HepG2 (cell line): Measurements from ENCODE around the gene CPED1. TPM values are rescaled to one million over a fixed set of nuclear protein-coding genes. Genes with fewer than 3 reads are reported as not detected.

ENCODE experiments used
- ATAC-seq: fragments of 200-7000 bp; cut with Tn5 transposase; 3 replicates; pipeline ENCODE4 v1.9.1; 2020; ENCODE audit warnings: mild to moderate bottlenecking, moderate library complexity
- BruUV-seq: library from RNA; stranded (reverse); fragments of 400-500 nt; replicated peaks from 2 replicates; lab custom pipeline; 2021; lab: Mats Ljungman, UMichigan
- CTCF ChIA-PET: fragments of 300-600 bp; formaldehyde crosslinking; extraction: SDS; loops from one replicate; lab custom pipeline; 2021; ENCODE audit warnings: low total read pairs, inconsistent platforms, low intra/inter-chr PET ratio; lab: Yijun Ruan, JAX
- POLR2A ChIA-PET: fragments of 350-600 bp; sonication (Branson Sonifier 250); formaldehyde crosslinking; loops from one replicate; lab custom pipeline; 2020; ENCODE audit warnings: antibody characterized with exemption, inconsistent platforms; lab: Yijun Ruan, JAX
- DNase-seq: peaks from one replicate; pipeline ENCODE4 v3.0.0-alpha.2; 2015; ENCODE audit warnings: low spot score
- FAIRE-seq: peaks from 3 replicates; lab custom pipeline; 2011; peaks lifted over from hg19 to GRCh38; lab: Jason Lieb, UNC
- H2AFZ ChIP-seq: one replicate; pipeline ENCODE4 v1.6.1; 2011; ENCODE audit warnings: low read length, inconsistent platforms
- H3K27ac ChIP-seq: fragments of 300-600 bp; 3 replicates; pipeline ENCODE4 v1.8.0; 2011; ENCODE audit warnings: mixed run types, mild to moderate bottlenecking, mixed read lengths, low read length, inconsistent platforms; ENCODE audit not compliant: insufficient read depth; ENCODE audit errors: extremely low read length
- H3K27me3 ChIP-seq, 2 experiments: fragments of 200-600 bp in 1 of 2; 2 replicates in 1 of 2; 3 replicates in 1 of 2; pipeline versions ENCODE4 v1.6.0 to v1.8.0; 2011; ENCODE audit warnings: low read length in 2 of 2, mild to moderate bottlenecking in 2 of 2, moderate library complexity in 2 of 2, inconsistent platforms in 1 of 2; ENCODE audit not compliant: insufficient read depth in 2 of 2, control insufficient read depth in 1 of 2
- H3K36me3 ChIP-seq, 2 experiments: fragments of 200-600 bp in 1 of 2; replicated peaks in 1 of 2; 2 replicates in 1 of 2; 3 replicates in 1 of 2; pipeline versions ENCODE4 v1.5.1 to v1.8.0; 2011; ENCODE audit warnings: low read length in 2 of 2, inconsistent platforms in 1 of 2; ENCODE audit not compliant: insufficient read depth in 2 of 2, control insufficient read depth in 1 of 2
- H3K4me1 ChIP-seq: 2 replicates; pipeline ENCODE4 v1.5.1; 2012; ENCODE audit warnings: low read length, inconsistent platforms; ENCODE audit not compliant: insufficient read depth
- H3K4me2 ChIP-seq: 2 replicates; pipeline ENCODE4 v1.6.0; 2011; ENCODE audit warnings: low read depth, low read length, inconsistent platforms
- H3K4me3 ChIP-seq, 3 experiments: fragments of 200-600 bp in 1 of 3; sonication (generic), shearing (Covaris generic) in 1 of 3; replicated peaks in 1 of 3; 2 replicates each; pipeline ENCODE4 v1.5.1; 2011 to 2016; ENCODE audit warnings: low read length in 3 of 3, inconsistent platforms in 2 of 3, low read depth in 2 of 3, mild to moderate bottlenecking in 2 of 3, control low read depth in 1 of 3, mixed read lengths in 1 of 3; ENCODE audit not compliant: insufficient read depth in 1 of 3
- H3K79me2 ChIP-seq: one replicate; pipeline ENCODE4 v1.6.1; 2011; ENCODE audit warnings: low read length, inconsistent platforms; ENCODE audit not compliant: insufficient read depth
- H3K9ac ChIP-seq: 2 replicates; pipeline ENCODE4 v1.6.0; 2011; ENCODE audit warnings: mild to moderate bottlenecking, low read depth, low read length, inconsistent platforms; ENCODE audit not compliant: insufficient read depth
- H3K9me3 ChIP-seq: 2 replicates; pipeline ENCODE4 v1.5.1; 2012; ENCODE audit warnings: mild to moderate bottlenecking, low read length
- H4K20me1 ChIP-seq: 2 replicates; pipeline ENCODE4 v1.6.0; 2011; ENCODE audit warnings: inconsistent platforms, mild to moderate bottlenecking, low read length, moderate library complexity; ENCODE audit not compliant: insufficient read depth
- BORCS8-MEF2B ChIP-seq: sonication (generic); formaldehyde crosslinking; IDR thresholded peaks from 2 replicates; pipeline ENCODE4 v1.8.0; 2022; ENCODE audit warnings: mild to moderate bottlenecking, missing genetic modification reagents
- CSRNP1 ChIP-seq: sonication (generic); formaldehyde crosslinking; IDR thresholded peaks from 2 replicates; pipeline ENCODE4 v1.8.1; 2023; ENCODE audit warnings: mild to moderate bottlenecking, missing genetic modification reagents
- DDIT3 ChIP-seq: sonication (generic); formaldehyde crosslinking; IDR thresholded peaks from 2 replicates; pipeline ENCODE4 v1.4.0; 2020; ENCODE audit warnings: mild to moderate bottlenecking, missing genetic modification reagents
- KLF13 ChIP-seq: sonication (generic); formaldehyde crosslinking; IDR thresholded peaks from 2 replicates; pipeline ENCODE4 v1.4.0; 2020; ENCODE audit warnings: mild to moderate bottlenecking, missing genetic modification reagents
- KLF16 ChIP-seq, 2 experiments: sonication (generic) in 1 of 2; formaldehyde crosslinking in 1 of 2; IDR thresholded peaks; 2 replicates each; pipeline versions ENCODE4 v1.6.1 to v1.8.0; 2016 to 2023; ENCODE audit warnings: missing genetic modification reagents in 2 of 2, missing compliant biosample characterization in 1 of 2
- NR2F2 ChIP-seq: IDR thresholded peaks from 2 replicates; pipeline ENCODE4 v1.6.1; 2012; ENCODE audit warnings: low read depth, inconsistent platforms, borderline replicate concordance
- PRPF4 ChIP-seq: fragments of 200-400 bp; formaldehyde crosslinking; IDR thresholded peaks from 2 replicates; pipeline ENCODE4 v1.6.1; 2016; ENCODE audit warnings: low read length, low read depth; ENCODE audit not compliant: poor library complexity, severe bottlenecking
- SP2 ChIP-seq: sonication (generic); formaldehyde crosslinking; IDR thresholded peaks from 2 replicates; pipeline ENCODE4 v1.5.1; 2020; ENCODE audit warnings: mild to moderate bottlenecking, missing genetic modification reagents
- ZMYM2 ChIP-seq: sonication (generic); formaldehyde crosslinking; IDR thresholded peaks from 2 replicates; pipeline ENCODE4 v1.8.0; 2022; ENCODE audit warnings: mild to moderate bottlenecking, missing genetic modification reagents
- ZNF274 ChIP-seq: sonication (generic); formaldehyde crosslinking; IDR thresholded peaks from 2 replicates; pipeline ENCODE4 v1.5.1; 2020; ENCODE audit warnings: mild to moderate bottlenecking, missing genetic modification reagents
- ZNF766 ChIP-seq: sonication (generic); formaldehyde crosslinking; IDR thresholded peaks from 2 replicates; pipeline ENCODE4 v1.5.0; 2020; ENCODE audit warnings: missing genetic modification reagents, borderline replicate concordance
- ZNF773 ChIP-seq: sonication (generic); formaldehyde crosslinking; IDR thresholded peaks from 2 replicates; pipeline ENCODE4 v1.4.0; 2020; ENCODE audit warnings: missing genetic modification reagents, borderline replicate concordance
- WGBS: methylation state at CpG from one replicate; pipeline ENCODE4 v1.1.6; 2017; ENCODE audit warnings: low lambda C conversion rate; 5-methylcytosine and 5-hydroxymethylcytosine counted together
- in situ Hi-C: cut with HindIII; loops from 2 replicates; pipeline ENCODE4 v1.10.0; 2017; ENCODE audit warnings: low pct_unique_long_range_greater_than_20kb; ENCODE audit not compliant: extremely low pct_ligation_motif_present
- intact Hi-C: fragments of 100-400 bp; cut with micrococcal nuclease; formaldehyde crosslinking; loops from one replicate; pipeline ENCODE4 v1.10.0; 2022; ENCODE audit not compliant: unreplicated experiment
- polyA plus RNA-seq, 8 experiments: library from polyadenylated mRNA; depleted of rRNA in 3 of 8; stranded (reverse) in 7 of 8; unstranded in 1 of 8; fragments of >200 nt; fragmentation: Illumina TruSeq in 4 of 8; extraction: Trizol in 4 of 8; gene quantifications; 2 replicates each; pipeline versions ENCODE4 v1.2.1 to v1.2.3, GENCODE V29; 2011 to 2016; ENCODE audit warnings: low read depth in 4 of 8, missing spikeins in 1 of 8, mixed read lengths in 1 of 8; ENCODE audit not compliant: insufficient read depth in 1 of 8
- total RNA-seq, 5 experiments: library from RNA; depleted of rRNA; stranded (reverse); fragments of >200 nt; fragmentation: Illumina TruSeq; extraction: Trizol; gene quantifications; 2 replicates each; pipeline ENCODE4 v1.2.3, GENCODE V29; 2016; ENCODE audit warnings: low read depth in 1 of 5

Gene CPED1
- total and polyA plus RNA-seq, 2 of the 13 experiments (the other 11 are each of a cell fraction or from before 2014, with no cell fraction given): 11.5 to 27.0 TPM

DNA sequence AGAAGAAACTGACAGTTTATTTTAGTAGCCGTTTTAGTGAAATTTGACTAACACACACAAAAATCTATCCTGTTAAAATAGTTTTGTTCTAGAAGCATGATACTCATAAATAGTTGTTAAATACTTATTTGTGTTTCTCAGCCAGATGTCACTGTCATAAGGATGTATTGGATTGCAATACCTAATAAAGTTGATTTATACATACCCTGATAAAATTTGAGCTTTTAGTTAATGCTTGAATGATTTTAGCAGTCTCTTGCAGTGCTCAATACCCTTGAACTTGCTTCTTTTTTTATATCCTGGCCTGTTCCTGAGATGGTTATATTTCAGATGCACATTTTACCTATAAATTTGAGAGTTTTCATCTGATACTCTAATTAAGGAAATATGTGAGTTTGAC lies 27.8 kb upstream of the CPED1 start:
- Histone ChIP-seq H3K9me3 (no peaks in the 10 kb centered on the region), H3K36me3 (peaks cover 0 to 7% of the 10 kb centered on the region in 2 experiments; a peak in 4 of 5 replicates), H4K20me1 (no peaks in the 10 kb centered on the region), H3K79me2 (no peaks in the 10 kb centered on the region), H3K9ac (no peak overlapping the region), H3K27me3 (no peaks in the 10 kb centered on the region), H3K4me3 (no peak overlapping the region), H3K4me2 (no peak overlapping the region), H2AFZ (no peak overlapping the region), H3K27ac (no peak overlapping the region), H3K4me1 (no peaks in the 10 kb centered on the region)
- CTCF ChIA-PET: no interaction called here
- ATAC-seq (no peak), FAIRE-seq (no peak), DNase-seq (no peak)
- POLR2A ChIA-PET: interaction anchor here (1.5 kb wide), 1 partner anchor 10 kb away, joined by 6 read pairs; the partner anchor contains the start of gene ING3
- TF ChIP-seq BORCS8-MEF2B (CRISPR knock-in tag) (no peak), ZNF773 (CRISPR knock-in tag) (no peak), NR2F2 (no peak), DDIT3 (no peak), KLF16 (CRISPR knock-in tag; IDR thresholded peaks at IDR 0.05) (no peak), KLF13 (no peak), CSRNP1 (CRISPR knock-in tag) (no peak), PRPF4 (no peak), ZNF274 (CRISPR knock-in tag) (no peak), SP2 (CRISPR knock-in tag) (no peak), ZMYM2 (no peak), ZNF766 (CRISPR knock-in tag) (no peak)
- WGBS: 87% methylated on average over 1 of the region's 1 CpG
- in situ Hi-C loops: no loop called here
- intact Hi-C loops: no loop called here
- no TSS peak for BruUV-seq
